Activated naive CD8-positive, alpha-beta T cell (primary cell): ENCODE results near the gene KIAA1671.

Experiments used
- H3K27ac Mint-ChIP-seq: one replicate; pipeline ENCODE4 v1.8.0; 2021; ENCODE audit warnings: mixed read lengths
- H3K27me3 Mint-ChIP-seq: one replicate; pipeline ENCODE4 v1.8.0; 2021; ENCODE audit warnings: mixed read lengths
- H3K36me3 Mint-ChIP-seq: one replicate; pipeline ENCODE4 v1.8.0; 2021; ENCODE audit warnings: mixed read lengths
- H3K4me1 Mint-ChIP-seq: one replicate; pipeline ENCODE4 v1.8.0; 2021; ENCODE audit warnings: low read depth, mixed read lengths
- H3K4me3 Mint-ChIP-seq: one replicate; pipeline ENCODE4 v1.8.0; 2021; ENCODE audit warnings: mild to moderate bottlenecking, mixed read lengths
- H3K9me3 Mint-ChIP-seq: one replicate; pipeline ENCODE4 v1.8.0; 2021; ENCODE audit warnings: low read depth, mixed read lengths

The KIAA1671 gene

GRCh38 chr22:25114369-25115362 is 162.2 kb downstream of the KIAA1671 start:
- Mint-ChIP-seq H3K4me3 (no peak overlapping the region), H3K4me1 (peaks cover 21% of the 10 kb centered on the region), H3K36me3 (peaks cover 6% of the 10 kb centered on the region), H3K27ac (no peak overlapping the region), H3K27me3 (no peaks in the 10 kb centered on the region), H3K9me3 (no peaks in the 10 kb centered on the region)

GRCh38 chr22:25119609-25120008 is 167.1 kb downstream of the KIAA1671 start:
- Mint-ChIP-seq H3K9me3 (no peaks in the 10 kb centered on the region), H3K4me1 (no peaks in the 10 kb centered on the region), H3K36me3 (peaks cover 6% of the 10 kb centered on the region), H3K27me3 (no peaks in the 10 kb centered on the region), H3K27ac (no peak overlapping the region), H3K4me3 (no peak overlapping the region)

GRCh38 chr22:25120093-25120561 is 167.6 kb downstream of the KIAA1671 start:
- Mint-ChIP-seq H3K36me3 (peaks cover 6% of the 10 kb centered on the region), H3K4me1 (no peaks in the 10 kb centered on the region), H3K27ac (no peak overlapping the region), H3K9me3 (no peaks in the 10 kb centered on the region), H3K27me3 (no peaks in the 10 kb centered on the region), H3K4me3 (no peak overlapping the region)

- Mint-ChIP-seq H3K27ac (no peak overlapping the region), H3K27me3 (no peaks in the 10 kb centered on the region), H3K4me3 (no peak overlapping the region), H3K36me3 (peaks cover 6% of the 10 kb centered on the region), H3K4me1 (no peaks in the 10 kb centered on the region), H3K9me3 (no peaks in the 10 kb centered on the region)
Observed at GRCh38 chr22:25120761-25121212, 168.3 kb downstream of the KIAA1671 start.

GRCh38 chr22:25122136-25122764 is 169.7 kb downstream of the KIAA1671 start:
- Mint-ChIP-seq H3K27ac (no peak overlapping the region), H3K27me3 (no peaks in the 10 kb centered on the region), H3K9me3 (no peaks in the 10 kb centered on the region), H3K36me3 (peaks cover 6% of the 10 kb centered on the region), H3K4me3 (no peak overlapping the region), H3K4me1 (no peaks in the 10 kb centered on the region)

GRCh38 chr22:25123677-25124076 is 171.2 kb downstream of the KIAA1671 start:
- Mint-ChIP-seq H3K4me1 (no peaks in the 10 kb centered on the region), H3K4me3 (no peak overlapping the region), H3K27me3 (no peaks in the 10 kb centered on the region), H3K36me3 (peaks cover 3% of the 10 kb centered on the region), H3K27ac (no peak overlapping the region), H3K9me3 (no peaks in the 10 kb centered on the region)

GRCh38 chr22:25125693-25126357 is 173.3 kb downstream of the KIAA1671 start:
- no peaks in the 10 kb centered on the region for H3K4me1 Mint-ChIP-seq
- H3K27ac Mint-ChIP-seq = no peak overlapping the region
- no peaks in the 10 kb centered on the region for H3K27me3 Mint-ChIP-seq
- no peaks in the 10 kb centered on the region for H3K9me3 Mint-ChIP-seq
- H3K36me3 Mint-ChIP-seq = no peaks in the 10 kb centered on the region
- no peak overlapping the region for H3K4me3 Mint-ChIP-seq

GRCh38 chr22:25126510-25126909 is 174.0 kb downstream of the KIAA1671 start:
- H3K9me3 Mint-ChIP-seq = no peaks in the 10 kb centered on the region
- H3K36me3 Mint-ChIP-seq = no peaks in the 10 kb centered on the region
- H3K4me3 Mint-ChIP-seq = no peak overlapping the region
- no peaks in the 10 kb centered on the region for H3K27me3 Mint-ChIP-seq
- H3K27ac Mint-ChIP-seq = no peak overlapping the region
- H3K4me1 Mint-ChIP-seq = no peaks in the 10 kb centered on the region

GRCh38 chr22:25127318-25127717 is 174.8 kb downstream of the KIAA1671 start:
- no peaks in the 10 kb centered on the region for H3K9me3 Mint-ChIP-seq
- H3K36me3 Mint-ChIP-seq = no peaks in the 10 kb centered on the region
- H3K4me3 Mint-ChIP-seq = no peak overlapping the region
- no peak overlapping the region for H3K27ac Mint-ChIP-seq
- H3K27me3 Mint-ChIP-seq = no peaks in the 10 kb centered on the region
- H3K4me1 Mint-ChIP-seq = no peaks in the 10 kb centered on the region

- no peak overlapping the region for H3K4me3 Mint-ChIP-seq
- H3K36me3 Mint-ChIP-seq = no peaks in the 10 kb centered on the region
- H3K4me1 Mint-ChIP-seq = no peaks in the 10 kb centered on the region
- H3K27ac Mint-ChIP-seq = no peak overlapping the region
- no peaks in the 10 kb centered on the region for H3K9me3 Mint-ChIP-seq
- no peaks in the 10 kb centered on the region for H3K27me3 Mint-ChIP-seq
Observed at GRCh38 chr22:25130462-25130861, 177.9 kb downstream of the KIAA1671 start.

GRCh38 chr22:25131198-25131887 is 178.8 kb downstream of the KIAA1671 start:
- H3K36me3 Mint-ChIP-seq = no peaks in the 10 kb centered on the region
- no peak overlapping the region for H3K27ac Mint-ChIP-seq
- no peak overlapping the region for H3K4me3 Mint-ChIP-seq
- H3K27me3 Mint-ChIP-seq = no peaks in the 10 kb centered on the region
- no peaks in the 10 kb centered on the region for H3K9me3 Mint-ChIP-seq
- no peaks in the 10 kb centered on the region for H3K4me1 Mint-ChIP-seq

GRCh38 chr22:25134028-25134427 is 181.5 kb downstream of the KIAA1671 start:
- no peaks in the 10 kb centered on the region for H3K27me3 Mint-ChIP-seq
- H3K4me3 Mint-ChIP-seq = no peak overlapping the region
- H3K36me3 Mint-ChIP-seq = peaks cover 8% of the 10 kb centered on the region
- H3K4me1 Mint-ChIP-seq = no peaks in the 10 kb centered on the region
- no peaks in the 10 kb centered on the region for H3K9me3 Mint-ChIP-seq
- H3K27ac Mint-ChIP-seq = no peak overlapping the region

- Mint-ChIP-seq H3K9me3 (no peaks in the 10 kb centered on the region), H3K27me3 (no peaks in the 10 kb centered on the region), H3K27ac (no peak overlapping the region), H3K4me1 (no peaks in the 10 kb centered on the region), H3K4me3 (no peak overlapping the region), H3K36me3 (peaks cover 8% of the 10 kb centered on the region)
Observed at GRCh38 chr22:25134451-25134850, 181.9 kb downstream of the KIAA1671 start.

- Mint-ChIP-seq H3K4me1 (no peaks in the 10 kb centered on the region), H3K36me3 (peaks cover 8% of the 10 kb centered on the region), H3K4me3 (no peak overlapping the region), H3K27me3 (no peaks in the 10 kb centered on the region), H3K27ac (no peak overlapping the region), H3K9me3 (no peaks in the 10 kb centered on the region)
Observed at GRCh38 chr22:25136953-25137576, 184.5 kb downstream of the KIAA1671 start.
